DND-41 (cell line): ENCODE data around the gene COL9A3.
A peak's percentile ranks its signal among the peaks of the same experiment; 100 is the strongest.

Source experiments
- ATAC-seq: fragments of 200-7000 bp; cut with Tn5 transposase; 3 replicates; pipeline ENCODE4 v1.9.1; 2021; ENCODE audit warnings: low read depth; ENCODE audit not compliant: insufficient read depth
- DNase-seq: peaks from one replicate; pipeline ENCODE4 v3.0.0-alpha.2; 2020
- H2AFZ ChIP-seq: 2 replicates; pipeline ENCODE4 v1.6.0; 2012; ENCODE audit warnings: low read depth, low read length
- H3K27ac ChIP-seq: 2 replicates; pipeline ENCODE4 v1.5.1; 2012; ENCODE audit warnings: low read length, inconsistent platforms
- H3K27me3 ChIP-seq: fragments of 200-600 bp; sonication (generic); 2 replicates; pipeline ENCODE4 v1.6.0; 2012; ENCODE audit warnings: low read length, mild to moderate bottlenecking, inconsistent platforms; ENCODE audit not compliant: insufficient read depth, poor library complexity
- H3K36me3 ChIP-seq: 2 replicates; pipeline ENCODE4 v1.5.1; 2012; ENCODE audit warnings: low read length, inconsistent platforms; ENCODE audit not compliant: insufficient read depth
- H3K4me1 ChIP-seq: 2 replicates; pipeline ENCODE4 v1.5.1; 2012; ENCODE audit warnings: mild to moderate bottlenecking, low read length; ENCODE audit not compliant: insufficient read depth
- H3K4me2 ChIP-seq: 2 replicates; pipeline ENCODE4 v1.6.0; 2012; ENCODE audit warnings: mild to moderate bottlenecking, moderate library complexity, low read length, inconsistent platforms; ENCODE audit not compliant: insufficient read depth
- H3K4me3 ChIP-seq, 2 experiments: fragments of 200-600 bp in 1 of 2; shearing (Covaris generic) in 1 of 2; 2 replicates each; pipeline ENCODE4 v1.5.1; 2012 to 2016; ENCODE audit warnings: inconsistent platforms in 2 of 2, low read length in 2 of 2, mild to moderate bottlenecking in 2 of 2, low read depth in 1 of 2, moderate library complexity in 1 of 2
- H3K79me2 ChIP-seq: 2 replicates; pipeline ENCODE4 v1.6.0; 2012; ENCODE audit warnings: low read length, inconsistent platforms; ENCODE audit not compliant: insufficient read depth
- H3K9ac ChIP-seq: 2 replicates; pipeline ENCODE4 v1.6.0; 2012; ENCODE audit warnings: low read depth, mild to moderate bottlenecking, inconsistent platforms, low read length, moderate library complexity
- H3K9me3 ChIP-seq: 2 replicates; pipeline ENCODE4 v1.5.1; 2012; ENCODE audit warnings: low read length, moderate library complexity, mild to moderate bottlenecking, inconsistent platforms; ENCODE audit not compliant: insufficient read depth, severe bottlenecking
- H4K20me1 ChIP-seq: 2 replicates; pipeline ENCODE4 v1.6.0; 2012; ENCODE audit warnings: low read length; ENCODE audit not compliant: insufficient read depth
- CTCF ChIP-seq: IDR thresholded peaks from 2 replicates; pipeline ENCODE4 v1.5.1; 2012; ENCODE audit warnings: borderline replicate concordance, low read length, moderate library complexity, mild to moderate bottlenecking; ENCODE audit not compliant: poor library complexity, severe bottlenecking; ENCODE audit errors: extremely low read depth
- EZH2 ChIP-seq: IDR thresholded peaks from 3 replicates; pipeline ENCODE4 v1.6.1; 2012; ENCODE audit warnings: borderline replicate concordance, low read depth, mild to moderate bottlenecking, moderate library complexity, low read length, inconsistent platforms; ENCODE audit not compliant: severe bottlenecking

COL9A3 gene

GRCh38 chr20:62801284-62802010 is 15.4 kb upstream of the COL9A3 start:
- Histone ChIP-seq H3K9me3 (no peaks in the 10 kb centered on the region), H3K36me3 (peaks cover 57% of the 10 kb centered on the region), H3K9ac (no peak overlapping the region), H3K4me2 (no peak overlapping the region), H3K79me2 (peaks cover 39% of the 10 kb centered on the region), H2AFZ (no peak overlapping the region), H3K4me3 (no peak overlapping the region), H3K27me3 (no peaks in the 10 kb centered on the region), H3K27ac (no peak overlapping the region), H4K20me1 (peaks cover 42% of the 10 kb centered on the region), H3K4me1 (peaks cover 34% of the 10 kb centered on the region)
- ATAC-seq (no peak), DNase-seq (no peak)
- TF ChIP-seq EZH2 (no peak), CTCF (no peak)

GRCh38 chr20:62802026-62802712 is 14.7 kb upstream of the COL9A3 start:
- no peak overlapping the region for H2AFZ ChIP-seq
- peaks cover 61% of the 10 kb centered on the region for H3K36me3 ChIP-seq
- H3K27ac ChIP-seq = no peak overlapping the region
- peaks cover 42% of the 10 kb centered on the region for H3K79me2 ChIP-seq
- DNase-seq = no peak
- ATAC-seq = no peak
- H3K4me2 ChIP-seq = no peak overlapping the region
- no peaks in the 10 kb centered on the region for H3K27me3 ChIP-seq
- H3K4me1 ChIP-seq = peaks cover 37% of the 10 kb centered on the region
- H3K9me3 ChIP-seq = no peaks in the 10 kb centered on the region
- no peak overlapping the region for H3K4me3 ChIP-seq
- H3K9ac ChIP-seq = no peak overlapping the region
- peaks cover 46% of the 10 kb centered on the region for H4K20me1 ChIP-seq
- TF ChIP-seq EZH2 (no peak), CTCF (no peak)

GRCh38 chr20:62804021-62804626 is 12.7 kb upstream of the COL9A3 start:
- peak; percentile 24 for ATAC-seq
- peak overlapping the region; percentile 47 for H3K9ac ChIP-seq
- peaks cover 43% of the 10 kb centered on the region for H4K20me1 ChIP-seq

More at GRCh38 chr20:62804021-62804626, 12.7 kb upstream of the COL9A3 start:
- Histone ChIP-seq H3K4me1 (peaks cover 38% of the 10 kb centered on the region), H3K27ac (peak overlapping the region; percentile 63), H2AFZ (peak overlapping the region; percentile 85), H3K36me3 (peaks cover 61% of the 10 kb centered on the region), H3K4me3 (peak overlapping the region; percentile 13 to 97; a peak in 3 of 4 replicates), H3K27me3 (no peaks in the 10 kb centered on the region), H3K4me2 (peak overlapping the region; percentile 66), H3K79me2 (peaks cover 41% of the 10 kb centered on the region), H3K9me3 (no peaks in the 10 kb centered on the region)
- DNase-seq = no peak
- no peak for TF ChIP-seq EZH2
- TF ChIP-seq CTCF = peak; percentile 14
